A673 (cell line): ENCODE measurements around the gene AQP12A. TPM values are rescaled to one million over a fixed set of nuclear protein-coding genes. Genes with fewer than 3 reads are reported as not detected.

Experiments
- BruUV-seq: library from RNA; stranded (reverse); fragments of 400-500 nt; replicated peaks from 2 replicates; lab custom pipeline; 2021; lab: Mats Ljungman, UMichigan
- CTCF ChIA-PET: fragments of 300-600 bp; sonication (Branson Sonifier 250); formaldehyde crosslinking; loops from one replicate; lab custom pipeline; 2022; ENCODE audit warnings: antibody characterized with exemption; lab: Charles Lee
- POLR2A ChIA-PET: fragments of 300-600 bp; sonication (Branson Sonifier 250); formaldehyde crosslinking; loops from one replicate; lab custom pipeline; 2022; ENCODE audit warnings: antibody characterized with exemption; ENCODE audit not compliant: low non-redundant PET; lab: Charles Lee
- DNase-seq: peaks from one replicate; pipeline ENCODE4 v3.0.0-alpha.2; 2015; ENCODE audit warnings: low spot score
- H3K27ac ChIP-seq: fragments of 200-600 bp; sonication (generic); 2 replicates; pipeline ENCODE4 v1.5.1; 2016; ENCODE audit warnings: mixed run types, low read depth, mild to moderate bottlenecking, mixed read lengths, antibody characterized with exemption, low read length; ENCODE audit not compliant: poor library complexity, severe bottlenecking
- H3K27me3 ChIP-seq: fragments of 200-600 bp; sonication (generic); replicated peaks from 2 replicates; pipeline ENCODE4 v1.6.1; 2017; ENCODE audit warnings: mixed run types, low read depth, mild to moderate bottlenecking, mixed read lengths, antibody characterized with exemption, low read length; ENCODE audit not compliant: insufficient read depth, poor library complexity
- H3K36me3 ChIP-seq: fragments of 200-600 bp; sonication (generic); 2 replicates; pipeline ENCODE4 v1.6.1; 2016; ENCODE audit warnings: mixed run types, mild to moderate bottlenecking, mixed read lengths, antibody characterized with exemption, low read length; ENCODE audit not compliant: insufficient read depth, poor library complexity, severe bottlenecking
- H3K4me1 ChIP-seq: fragments of 200-600 bp; sonication (generic); 2 replicates; pipeline ENCODE4 v1.6.1; 2017; ENCODE audit warnings: mixed run types, mild to moderate bottlenecking, mixed read lengths, antibody characterized with exemption, low read length; ENCODE audit not compliant: insufficient read depth, poor library complexity, severe bottlenecking
- H3K4me3 ChIP-seq: fragments of 200-600 bp; sonication (generic); 2 replicates; pipeline ENCODE4 v1.5.1; 2016; ENCODE audit warnings: low read depth, mixed run types, mild to moderate bottlenecking, mixed read lengths, low read length; ENCODE audit not compliant: poor library complexity, severe bottlenecking
- H3K9me3 ChIP-seq: fragments of 200-600 bp; sonication (generic); 2 replicates; pipeline ENCODE4 v1.6.1; 2016; ENCODE audit warnings: mixed run types, low read depth, mild to moderate bottlenecking, mixed read lengths, antibody characterized with exemption, low read length; ENCODE audit not compliant: poor library complexity, severe bottlenecking
- CTCF ChIP-seq: fragments of 300-800, 200-600 bp; sonication (generic); conservative IDR thresholded peaks from 2 replicates; pipeline ENCODE4 v1.5.1; 2017; ENCODE audit warnings: low read depth, mild to moderate bottlenecking, antibody characterized with exemption, low read length, moderate library complexity, mixed read lengths
- EZH2 ChIP-seq: fragments of 200-600 bp; sonication (generic); IDR thresholded peaks from 2 replicates; pipeline ENCODE4 v1.6.1; 2017; ENCODE audit warnings: borderline replicate concordance, low read depth, mild to moderate bottlenecking, mixed read lengths, antibody characterized with exemption, low read length; ENCODE audit not compliant: poor library complexity, severe bottlenecking
- intact Hi-C: fragments of 100-400 bp; cut with micrococcal nuclease; formaldehyde crosslinking; loops from one replicate; pipeline ENCODE4 v1.10.0; 2022; ENCODE audit not compliant: unreplicated experiment
- total RNA-seq: library from RNA; stranded (reverse); gene quantifications from 2 replicates; pipeline ENCODE4 v1.2.3, GENCODE V29; 2021

Gene AQP12A
- total RNA-seq, 1 experiment from 2014 or later, result not detected

GRCh38 chr2:240716130-240716798 is 24.6 kb downstream of the AQP12A start:
- DNase-seq, result no peak
- ChIA-PET POLR2A (no interaction called here), CTCF (no interaction called here)
- Histone ChIP-seq H3K27me3 (no peaks in the 10 kb centered on the region), H3K4me1 (no peaks in the 10 kb centered on the region), H3K4me3 (no peak overlapping the region), H3K27ac (no peak overlapping the region), H3K36me3 (peaks cover 23% of the 10 kb centered on the region), H3K9me3 (no peaks in the 10 kb centered on the region)
- TSS peak; percentile 50 for BruUV-seq
- TF ChIP-seq CTCF, result no peak
- no peak for TF ChIP-seq EZH2
- intact Hi-C loops, result no loop called here

- Histone ChIP-seq H3K36me3 (peaks cover 32% of the 10 kb centered on the region), H3K4me1 (no peaks in the 10 kb centered on the region), H3K27me3 (no peaks in the 10 kb centered on the region), H3K27ac (no peak overlapping the region), H3K9me3 (no peaks in the 10 kb centered on the region), H3K4me3 (no peak overlapping the region)
- CTCF ChIA-PET, result no interaction called here
- BruUV-seq, result no TSS peak
- POLR2A ChIA-PET, result no interaction called here
- no peak for TF ChIP-seq EZH2
- TF ChIP-seq CTCF, result no peak
- DNase-seq, result no peak
- intact Hi-C loops, result no loop called here
Measured at GRCh38 chr2:240717181-240717641, 25.5 kb downstream of the AQP12A start.

- no peak overlapping the region for H3K4me3 ChIP-seq
- intact Hi-C loops, result no loop called here
- no peaks in the 10 kb centered on the region for H3K4me1 ChIP-seq
- peaks cover 36% of the 10 kb centered on the region for H3K36me3 ChIP-seq
- H3K27me3 ChIP-seq, result no peaks in the 10 kb centered on the region
- DNase-seq, result no peak
- no peak overlapping the region for H3K27ac ChIP-seq
- TF ChIP-seq EZH2 (no peak), CTCF (no peak)
- H3K9me3 ChIP-seq, result no peaks in the 10 kb centered on the region
- ChIA-PET POLR2A (no interaction called here), CTCF (no interaction called here)
- no TSS peak for BruUV-seq
Measured at GRCh38 chr2:240717681-240718581, 26.3 kb downstream of the AQP12A start.
